Tibial artery (tissue), 4 donors: ENCODE results near the gene MAVS.

ENCODE experiments used
- DNase-seq, 2 donors: peaks; one replicate each; pipeline ENCODE4 v3.0.0-alpha.2; 2019
- H3K27ac ChIP-seq, 2 donors: fragments of 200-600 bp; sonication (generic) in 1 of 2; 1 replicate in 1 of 2; 2 replicates in 1 of 2; pipeline ENCODE4 v1.5.1; 2018 to 2019; ENCODE audit warnings: mild to moderate bottlenecking in 1 of 2
- H3K27me3 ChIP-seq, 2 donors: fragments of 200-600 bp; sonication (generic) in 1 of 2; one replicate each; pipeline versions ENCODE4 v1.5.1 to v1.6.0; 2016 to 2019
- H3K36me3 ChIP-seq, 3 donors: fragments of 200-600 bp; sonication (generic) in 2 of 3; one replicate each; pipeline ENCODE4 v1.5.1; 2016 to 2019; ENCODE audit warnings: mild to moderate bottlenecking in 2 of 3
- H3K4me1 ChIP-seq, 4 donors: fragments of 200-600 bp; sonication (generic) in 2 of 4; 1 replicate in 3 of 4; 2 replicates in 1 of 4; pipeline ENCODE4 v1.5.1; 2016 to 2019
- H3K4me3 ChIP-seq, 2 donors: fragments of 200-600 bp; sonication (generic) in 1 of 2; 1 replicate in 1 of 2; 2 replicates in 1 of 2; pipeline ENCODE4 v1.5.1; 2018 to 2019; ENCODE audit warnings: mild to moderate bottlenecking in 2 of 2
- H3K9me3 ChIP-seq, 3 donors: fragments of 200-600 bp; sonication (generic) in 1 of 3; one replicate each; pipeline ENCODE4 v1.5.1; 2016 to 2019
- CTCF ChIP-seq, 2 experiments: fragments of 200-600 bp in 1 of 2; fragments of 450-650 bp in 1 of 2; IDR thresholded peaks; one replicate each; pipeline ENCODE4 v1.5.1; 2017 to 2019; ENCODE audit warnings: antibody characterized with exemption in 2 of 2, mild to moderate bottlenecking in 1 of 2, moderate library complexity in 1 of 2
- intact Hi-C: fragments of 100-400 bp; cut with DNase I; formaldehyde crosslinking; loops from one replicate; pipeline ENCODE4 v1.15.0; 2023; ENCODE audit warnings: low total_unique reads

MAVS gene

DNA sequence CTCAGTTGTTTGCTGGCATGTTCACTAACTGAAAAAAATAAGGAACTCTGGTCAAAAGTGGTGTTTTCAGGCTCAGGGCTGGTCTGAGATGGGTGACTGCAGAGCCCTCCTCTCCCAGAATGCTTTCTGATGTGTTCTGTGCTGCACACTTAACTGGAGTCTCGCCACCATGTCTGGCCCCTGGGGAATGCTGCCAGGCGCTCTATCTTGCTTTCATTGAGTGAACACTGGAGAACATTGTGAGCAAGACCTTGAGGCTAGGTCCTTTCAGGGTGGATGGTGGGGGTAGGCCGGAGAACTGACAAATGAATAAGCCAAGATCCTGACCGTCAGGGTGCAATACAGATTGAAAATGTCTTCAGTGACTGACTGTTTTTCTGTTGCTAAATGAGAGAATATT, 62.0 kb downstream of the MAVS start:
- no peak for DNase-seq
- Histone ChIP-seq H3K36me3 (peaks cover 50 to 51% (median 50%) of the 10 kb centered on the region in 3 donors), H3K9me3 (no peaks in the 10 kb centered on the region), H3K4me1 (peaks cover 0 to 54% (median 5%) of the 10 kb centered on the region in 4 donors), H3K4me3 (no peak overlapping the region), H3K27ac (no peak overlapping the region), H3K27me3 (no peaks in the 10 kb centered on the region)
- intact Hi-C loops = no loop called here
- no peak for TF ChIP-seq CTCF (IDR thresholded peaks at IDR 0.05)

DNA sequence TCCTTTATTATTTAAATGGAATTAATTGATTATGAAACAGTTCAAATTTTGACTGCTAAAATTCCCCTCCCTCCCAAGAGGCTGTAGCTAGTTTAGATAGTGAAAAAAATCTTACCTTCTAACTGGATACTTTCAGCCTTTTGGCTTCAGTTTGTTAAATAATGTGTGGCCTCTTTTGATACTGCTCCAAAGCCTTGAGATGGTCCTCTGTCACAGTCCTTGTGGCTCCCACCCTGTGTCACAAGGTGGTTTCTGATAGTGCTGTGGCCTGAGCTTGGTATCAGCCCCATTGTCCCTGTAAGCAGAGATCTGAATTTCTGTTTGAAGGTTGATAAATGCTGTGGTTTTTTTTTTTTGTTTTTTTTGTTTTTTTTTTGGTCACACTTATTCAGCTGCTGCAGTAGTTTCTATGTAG, 63.3 kb downstream of the MAVS start:
- no peak for TF ChIP-seq CTCF (IDR thresholded peaks at IDR 0.05)
- no peak overlapping the region for H3K27ac ChIP-seq
- no peak for DNase-seq
- H3K27me3 ChIP-seq = no peaks in the 10 kb centered on the region
- H3K36me3 ChIP-seq = peaks cover 61 to 63% (median 62%) of the 10 kb centered on the region in 3 donors
- H3K4me3 ChIP-seq = no peak overlapping the region
- peaks cover 0 to 42% (median 0%) of the 10 kb centered on the region in 4 donors for H3K4me1 ChIP-seq
- intact Hi-C loops = no loop called here
- no peaks in the 10 kb centered on the region for H3K9me3 ChIP-seq

GRCh38 chr20:3910853-3911252, 64.2 kb downstream of the MAVS start:
- H3K4me1 ChIP-seq = peaks cover 0 to 34% (median 0%) of the 10 kb centered on the region in 4 donors
- intact Hi-C loops = no loop called here
- H3K27me3 ChIP-seq = no peaks in the 10 kb centered on the region
- TF ChIP-seq CTCF (IDR thresholded peaks at IDR 0.05) = no peak
- H3K36me3 ChIP-seq = peaks cover 63 to 68% (median 64%) of the 10 kb centered on the region in 3 donors
- H3K9me3 ChIP-seq = no peaks in the 10 kb centered on the region
- no peak overlapping the region for H3K27ac ChIP-seq
- no peak for DNase-seq
- no peak overlapping the region for H3K4me3 ChIP-seq

DNA sequence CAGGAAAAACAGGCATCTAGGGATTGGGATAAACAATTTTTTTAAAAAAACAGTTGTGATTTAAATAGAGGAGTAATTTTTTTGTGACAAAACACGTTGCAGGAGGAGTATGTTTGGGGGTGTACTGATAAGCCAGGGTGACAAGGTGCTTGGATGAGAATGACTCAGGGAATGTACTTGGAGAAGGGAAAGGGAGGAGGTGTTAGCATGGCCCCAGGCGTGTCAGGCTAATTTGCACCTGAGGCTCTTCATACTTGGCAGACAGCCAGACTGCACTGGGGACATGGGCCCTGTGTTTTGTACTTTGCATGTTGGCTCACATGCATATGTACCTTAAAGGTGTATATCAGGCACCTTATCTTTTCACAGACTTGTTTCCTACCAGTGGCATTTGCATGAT, 65.3 kb downstream of the MAVS start:
- Histone ChIP-seq H3K4me1 (peaks cover 0 to 24% (median 4%) of the 10 kb centered on the region in 4 donors), H3K4me3 (no peak overlapping the region), H3K9me3 (no peaks in the 10 kb centered on the region), H3K27ac (no peak overlapping the region), H3K36me3 (peaks cover 64 to 70% (median 70%) of the 10 kb centered on the region in 3 donors), H3K27me3 (no peaks in the 10 kb centered on the region)
- intact Hi-C loops = no loop called here
- no peak for DNase-seq
- no peak for TF ChIP-seq CTCF (IDR thresholded peaks at IDR 0.05)

DNA sequence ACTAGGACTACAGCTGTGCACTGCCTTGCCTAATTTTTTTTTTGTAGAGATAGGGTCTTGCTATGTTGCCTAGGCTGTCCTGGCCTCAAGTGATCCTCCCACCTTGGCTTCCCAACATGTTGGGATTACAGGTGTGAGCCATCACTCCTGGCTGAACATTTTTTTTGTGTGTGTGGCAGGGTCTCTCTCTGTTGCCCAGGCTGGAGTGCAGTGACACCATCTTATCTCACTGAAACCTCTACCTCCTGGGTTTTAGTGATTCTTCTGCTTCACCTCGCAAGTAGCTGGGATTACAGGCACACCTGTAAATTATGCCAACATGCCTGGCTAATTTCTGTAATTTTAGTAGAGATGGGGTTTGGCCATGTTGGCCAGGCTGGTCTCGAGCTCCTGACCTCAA, 67.8 kb downstream of the MAVS start:
- H3K36me3 ChIP-seq = peaks cover 51 to 69% (median 64%) of the 10 kb centered on the region in 3 donors
- TF ChIP-seq CTCF (IDR thresholded peaks at IDR 0.05) = no peak

GRCh38 chr20:3915691-3916090, 69.1 kb downstream of the MAVS start:
- Histone ChIP-seq H3K4me1 (peaks cover 0 to 13% (median 9%) of the 10 kb centered on the region in 4 donors), H3K27me3 (no peaks in the 10 kb centered on the region), H3K27ac (no peak overlapping the region), H3K36me3 (peaks cover 46 to 66% (median 61%) of the 10 kb centered on the region in 3 donors), H3K9me3 (no peaks in the 10 kb centered on the region), H3K4me3 (no peak overlapping the region)
- TF ChIP-seq CTCF (IDR thresholded peaks at IDR 0.05) = no peak
- intact Hi-C loops = no loop called here
- no peak for DNase-seq

More for the DNA sequence above, 67.8 kb downstream of the MAVS start:
- DNase-seq = no peak
- Histone ChIP-seq H3K9me3 (no peaks in the 10 kb centered on the region), H3K27me3 (no peaks in the 10 kb centered on the region), H3K4me1 (peaks cover 0 to 11% (median 6%) of the 10 kb centered on the region in 4 donors), H3K27ac (no peak overlapping the region), H3K4me3 (no peak overlapping the region)
- intact Hi-C loops = no loop called here
